Measurements from ENCODE around the gene HPCA.

The HPCA gene

GRCh38 chr1:32934535-32934934, 48.2 kb downstream of the HPCA start:
- no peak for DNase-seq (ENCODE audit: low read depth in 3 of 3)

- no peak for DNase-seq (ENCODE audit: low read depth in 3 of 3)
These were observed 50.8 kb downstream of the HPCA start for GRCh38 chr1:32937061-32937460.

- DNase-seq (ENCODE audit: low read depth in 3 of 3) = peak in 1 of 3 donors; percentile 5
These were observed 53.5 kb downstream of the HPCA start for GRCh38 chr1:32939655-32940371.

- no peak for DNase-seq (ENCODE audit: low read depth in 3 of 3)
These were observed 57.9 kb downstream of the HPCA start for GRCh38 chr1:32944180-32944579.
